Keratinocyte (primary cell): ENCODE measurements around the gene NAA15. TPM values are rescaled to one million over a fixed set of nuclear protein-coding genes. Genes with fewer than 3 reads are reported as not detected.

Source experiments
- DNase-seq: peaks from one replicate; pipeline ENCODE4 v3.0.0-alpha.2; 2011; ENCODE audit warnings: low read depth, missing footprints, low spot score
- FAIRE-seq: peaks from 2 replicates; lab custom pipeline; 2011; peaks lifted over from hg19 to GRCh38; lab: Jason Lieb, UNC
- H2AFZ ChIP-seq: 2 replicates; pipeline ENCODE4 v1.6.0; 2012; ENCODE audit warnings: low read length, control low read depth, inconsistent platforms; ENCODE audit not compliant: control insufficient read depth
- H3K27ac ChIP-seq: 2 replicates; pipeline ENCODE4 v1.5.1; 2011; ENCODE audit warnings: low read length; ENCODE audit not compliant: control insufficient read depth, insufficient read depth
- H3K27me3 ChIP-seq: 3 replicates; pipeline ENCODE4 v1.6.0; 2011; ENCODE audit warnings: low read length; ENCODE audit not compliant: control insufficient read depth, insufficient read depth; ENCODE audit errors: extremely low read depth
- H3K36me3 ChIP-seq, 2 experiments: 2 replicates in 1 of 2; 3 replicates in 1 of 2; pipeline ENCODE4 v1.5.1; 2011; ENCODE audit warnings: low read length in 2 of 2, mild to moderate bottlenecking in 1 of 2; ENCODE audit not compliant: control insufficient read depth in 2 of 2, insufficient read depth in 2 of 2; ENCODE audit errors: extremely low read depth in 1 of 2
- H3K4me1 ChIP-seq: 3 replicates; pipeline ENCODE4 v1.5.1; 2011; ENCODE audit warnings: low read length; ENCODE audit not compliant: control insufficient read depth, insufficient read depth; ENCODE audit errors: extremely low read depth
- H3K4me2 ChIP-seq: 3 replicates; pipeline ENCODE4 v1.6.0; 2011; ENCODE audit warnings: low read depth, low read length; ENCODE audit not compliant: control insufficient read depth, insufficient read depth; ENCODE audit errors: extremely low read depth
- H3K4me3 ChIP-seq, 3 experiments: fragments of 200-600 bp in 1 of 3; sonication (generic) in 1 of 3; 2 replicates in 2 of 3; 3 replicates in 1 of 3; pipeline ENCODE4 v1.5.1; 2011 to 2016; ENCODE audit warnings: low read length in 3 of 3, mild to moderate bottlenecking in 3 of 3, control low read depth in 2 of 3, inconsistent platforms in 1 of 3, low read depth in 1 of 3, mixed read lengths in 1 of 3, mixed run types in 1 of 3, moderate library complexity in 1 of 3; ENCODE audit not compliant: control insufficient read depth in 2 of 3, insufficient read depth in 2 of 3; ENCODE audit errors: extremely low read depth in 1 of 3
- H3K79me2 ChIP-seq: 2 replicates; pipeline ENCODE4 v1.6.0; 2012; ENCODE audit warnings: low read length; ENCODE audit not compliant: control insufficient read depth, insufficient read depth
- H3K9ac ChIP-seq: 3 replicates; pipeline ENCODE4 v1.6.0; 2011; ENCODE audit warnings: low read length; ENCODE audit not compliant: control insufficient read depth, insufficient read depth; ENCODE audit errors: extremely low read depth
- H3K9me1 ChIP-seq: 3 replicates; pipeline ENCODE4 v1.6.0; 2011; ENCODE audit warnings: low read length; ENCODE audit not compliant: control insufficient read depth, insufficient read depth; ENCODE audit errors: extremely low read depth
- H3K9me3 ChIP-seq: 2 replicates; pipeline ENCODE4 v1.5.1; 2012; ENCODE audit warnings: low read depth, low read length; ENCODE audit not compliant: control insufficient read depth
- H4K20me1 ChIP-seq: 3 replicates; pipeline ENCODE4 v1.6.0; 2011; ENCODE audit warnings: low read length; ENCODE audit not compliant: control insufficient read depth, insufficient read depth; ENCODE audit errors: extremely low read depth
- EZH2 ChIP-seq: IDR thresholded peaks from one replicate; pipeline ENCODE4 v1.6.1; 2012; ENCODE audit warnings: inconsistent platforms, mild to moderate bottlenecking, low read length, moderate library complexity
- dilution Hi-C: fragments of 300-500 bp; cut with MboI; formaldehyde crosslinking; loops from one replicate; pipeline ENCODE4 v1.7.0; 2020; ENCODE audit warnings: low sequenced_read_pairs; ENCODE audit not compliant: extremely low pct_ligation_motif_present
- polyA plus RNA-seq, 5 experiments: library from polyadenylated mRNA; depleted of rRNA in 3 of 5; stranded (reverse) in 3 of 5; stranded (forward) in 1 of 5; unstranded in 1 of 5; fragments of >200 nt; gene quantifications; 1 replicate in 1 of 5; 2 replicates in 3 of 5; 3 replicates in 1 of 5; pipeline versions ENCODE4 v1.2.1 to v1.2.3, GENCODE V29; 2011 to 2012; ENCODE audit warnings: missing spikeins in 2 of 5, low read depth in 1 of 5, low replicate concordance in 1 of 5
- TF ChIP-seq, protein P1 (sequence below), 3 experiments: IDR thresholded peaks in 1 of 3; conservative IDR thresholded peaks in 1 of 3; optimal IDR thresholded peaks in 1 of 3; 2 replicates in 2 of 3; 3 replicates in 1 of 3; pipeline versions ENCODE3 to v1.5.1; 2011; ENCODE audit warnings: low read length in 3 of 3, mild to moderate bottlenecking in 3 of 3, moderate library complexity in 2 of 3, control low read depth in 1 of 3, inconsistent platforms in 1 of 3; ENCODE audit not compliant: insufficient read depth in 2 of 3; ENCODE audit errors: extremely low read depth in 1 of 3

NAA15 gene
- polyA plus RNA-seq, 1 donor (not counting 4 experiments of a cell fraction or from before 2014, with no cell fraction given), result 37.2 TPM

DNA sequence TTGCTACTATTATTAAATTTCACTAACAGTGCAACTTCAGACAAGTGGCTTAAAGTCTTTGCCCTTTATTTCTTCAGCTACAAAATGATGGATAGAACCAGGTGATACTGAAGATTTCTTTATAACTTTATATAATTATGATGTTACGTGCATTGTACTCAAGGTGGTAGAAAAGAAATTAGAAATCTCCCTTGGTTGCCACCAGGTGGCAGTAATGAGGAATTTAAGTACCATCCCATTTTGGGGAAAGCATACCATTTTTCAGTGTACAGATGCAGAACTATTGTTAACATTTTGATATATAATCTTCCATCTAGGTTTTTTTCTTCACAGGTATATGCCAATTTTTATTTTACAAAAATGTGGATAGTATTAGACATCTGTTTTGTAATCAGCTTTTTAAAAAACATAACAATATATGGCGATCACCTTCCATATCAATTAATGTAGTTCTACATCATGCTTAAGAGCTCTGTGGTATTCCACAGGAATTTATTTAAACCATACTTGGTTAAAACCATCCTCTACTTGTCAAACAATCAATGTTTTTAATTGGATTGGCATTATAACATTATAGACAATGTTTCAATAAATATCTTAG, 114.9 kb downstream of the NAA15 start:
- Histone ChIP-seq H3K9ac (no peak overlapping the region), H3K9me3 (no peaks in the 10 kb centered on the region), H3K27ac (no peak overlapping the region), H3K9me1 (no peaks in the 10 kb centered on the region), H3K4me1 (peaks cover 22% of the 10 kb centered on the region), H2AFZ (no peak overlapping the region), H3K79me2 (no peaks in the 10 kb centered on the region), H4K20me1 (no peaks in the 10 kb centered on the region), H3K36me3 (peaks cover 0 to 3% of the 10 kb centered on the region in 2 experiments), H3K4me3 (no peak overlapping the region), H3K4me2 (no peak overlapping the region), H3K27me3 (no peaks in the 10 kb centered on the region)
- TF ChIP-seq, protein P1, sequence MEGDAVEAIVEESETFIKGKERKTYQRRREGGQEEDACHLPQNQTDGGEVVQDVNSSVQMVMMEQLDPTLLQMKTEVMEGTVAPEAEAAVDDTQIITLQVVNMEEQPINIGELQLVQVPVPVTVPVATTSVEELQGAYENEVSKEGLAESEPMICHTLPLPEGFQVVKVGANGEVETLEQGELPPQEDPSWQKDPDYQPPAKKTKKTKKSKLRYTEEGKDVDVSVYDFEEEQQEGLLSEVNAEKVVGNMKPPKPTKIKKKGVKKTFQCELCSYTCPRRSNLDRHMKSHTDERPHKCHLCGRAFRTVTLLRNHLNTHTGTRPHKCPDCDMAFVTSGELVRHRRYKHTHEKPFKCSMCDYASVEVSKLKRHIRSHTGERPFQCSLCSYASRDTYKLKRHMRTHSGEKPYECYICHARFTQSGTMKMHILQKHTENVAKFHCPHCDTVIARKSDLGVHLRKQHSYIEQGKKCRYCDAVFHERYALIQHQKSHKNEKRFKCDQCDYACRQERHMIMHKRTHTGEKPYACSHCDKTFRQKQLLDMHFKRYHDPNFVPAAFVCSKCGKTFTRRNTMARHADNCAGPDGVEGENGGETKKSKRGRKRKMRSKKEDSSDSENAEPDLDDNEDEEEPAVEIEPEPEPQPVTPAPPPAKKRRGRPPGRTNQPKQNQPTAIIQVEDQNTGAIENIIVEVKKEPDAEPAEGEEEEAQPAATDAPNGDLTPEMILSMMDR (optimal IDR thresholded peaks at IDR 0.05 in 1 of 3, IDR thresholded peaks at IDR 0.05 in 1 of 3, conservative IDR thresholded peaks at IDR 0.05 in 1 of 3; ENCODE audit: extremely low read depth in 1 of 3, insufficient read depth in 2 of 3, low read length in 3 of 3), result peak in 2 of 3 experiments; percentile 37 to 51
- no peak for TF ChIP-seq EZH2
- dilution Hi-C loops, result no loop called here
- DNase-seq (no peak), FAIRE-seq (peak; percentile 52)

- Histone ChIP-seq H3K27ac (peak overlapping the region; percentile 44), H3K4me1 (peaks cover 22% of the 10 kb centered on the region), H3K27me3 (no peaks in the 10 kb centered on the region), H3K4me3 (no peak overlapping the region), H3K36me3 (peaks cover 0 to 3% of the 10 kb centered on the region in 2 experiments), H3K9ac (no peak overlapping the region), H3K9me1 (no peaks in the 10 kb centered on the region), H3K4me2 (peak overlapping the region; percentile 66), H2AFZ (no peak overlapping the region), H4K20me1 (no peaks in the 10 kb centered on the region), H3K79me2 (no peaks in the 10 kb centered on the region), H3K9me3 (no peaks in the 10 kb centered on the region)
- FAIRE-seq (peak; percentile 90), DNase-seq (peak; percentile 84)
- dilution Hi-C loops, result no loop called here
- TF ChIP-seq, protein P1 (optimal IDR thresholded peaks at IDR 0.05 in 1 of 3, IDR thresholded peaks at IDR 0.05 in 1 of 3, conservative IDR thresholded peaks at IDR 0.05 in 1 of 3; ENCODE audit: extremely low read depth in 1 of 3, insufficient read depth in 2 of 3, low read length in 3 of 3), result no peak
- TF ChIP-seq EZH2, result no peak
Observed at GRCh38 chr4:139419388-139419914, 118.1 kb downstream of the NAA15 start.
